GM18909 (cell line): ENCODE data around the gene CDK18.

Experiments
- ATAC-seq: cut with Tn5 transposase; IDR thresholded peaks from one replicate; pipeline ENCODE4 v1.9.1; 2021; ENCODE audit warnings: mild to moderate bottlenecking; ENCODE audit not compliant: unreplicated experiment, poor library complexity

Gene CDK18

DNA sequence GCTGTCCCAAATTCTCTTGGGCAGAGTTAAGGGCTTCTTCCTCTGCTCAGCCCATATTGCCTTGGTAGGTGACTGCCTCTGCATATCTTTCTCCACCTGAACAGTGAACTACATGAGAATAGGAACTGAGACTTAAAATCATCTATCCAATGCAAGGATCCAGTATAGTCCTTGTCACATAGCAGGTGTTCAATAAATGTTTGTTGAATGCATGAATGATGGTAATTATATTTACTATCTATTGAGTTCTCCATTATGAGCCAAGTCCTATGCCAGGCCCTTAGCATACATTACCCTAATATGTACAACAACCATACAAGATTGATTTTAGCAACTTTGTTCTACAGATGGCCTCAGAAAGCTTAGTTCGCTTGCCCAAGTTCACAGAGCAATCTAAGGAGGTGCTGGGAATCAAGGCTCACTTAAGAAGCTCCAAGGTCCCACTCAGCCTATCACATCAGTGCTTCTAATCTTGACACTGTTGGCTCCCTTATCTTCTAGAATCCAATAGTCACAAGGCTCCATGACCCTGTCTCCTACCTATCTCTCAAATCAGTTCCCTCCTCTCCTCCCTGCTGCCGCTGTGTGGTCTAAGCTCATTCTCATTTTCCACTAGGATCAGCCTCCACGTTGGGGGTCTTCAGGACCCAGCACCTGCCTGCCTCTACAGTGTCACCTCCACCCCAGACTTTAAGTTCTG, 2.2 kb upstream of the CDK18 start:
- no peak for ATAC-seq

- no peak for ATAC-seq
These were observed 1.5 kb upstream of the CDK18 start for GRCh38 chr1:205502992-205503391.

- ATAC-seq: no peak
These were observed 734 bp downstream of the CDK18 start for GRCh38 chr1:205505076-205505729.

DNA sequence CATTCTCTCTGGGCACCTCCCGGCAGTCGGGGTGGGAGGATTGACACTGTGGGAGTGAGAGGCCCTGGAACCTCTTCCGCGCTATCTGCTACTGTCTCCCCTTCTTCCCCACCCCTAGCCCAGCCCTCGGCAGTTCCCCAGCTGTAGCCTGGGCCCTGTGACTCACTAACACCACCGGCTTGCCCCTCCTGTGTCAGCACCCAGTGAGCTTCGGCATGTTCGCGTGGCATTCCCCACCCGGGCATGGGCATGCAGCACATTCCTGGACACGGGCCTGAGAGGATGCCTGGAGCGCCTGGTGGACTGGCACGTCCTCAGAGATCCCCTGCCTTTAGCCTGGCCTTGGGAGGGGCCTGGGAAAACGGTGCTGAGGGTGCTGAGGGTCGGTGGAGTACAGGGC, 1.3 kb downstream of the CDK18 start:
- no peak for ATAC-seq

- ATAC-seq: no peak
These were observed 2.1 kb downstream of the CDK18 start for GRCh38 chr1:205506409-205507200.

DNA sequence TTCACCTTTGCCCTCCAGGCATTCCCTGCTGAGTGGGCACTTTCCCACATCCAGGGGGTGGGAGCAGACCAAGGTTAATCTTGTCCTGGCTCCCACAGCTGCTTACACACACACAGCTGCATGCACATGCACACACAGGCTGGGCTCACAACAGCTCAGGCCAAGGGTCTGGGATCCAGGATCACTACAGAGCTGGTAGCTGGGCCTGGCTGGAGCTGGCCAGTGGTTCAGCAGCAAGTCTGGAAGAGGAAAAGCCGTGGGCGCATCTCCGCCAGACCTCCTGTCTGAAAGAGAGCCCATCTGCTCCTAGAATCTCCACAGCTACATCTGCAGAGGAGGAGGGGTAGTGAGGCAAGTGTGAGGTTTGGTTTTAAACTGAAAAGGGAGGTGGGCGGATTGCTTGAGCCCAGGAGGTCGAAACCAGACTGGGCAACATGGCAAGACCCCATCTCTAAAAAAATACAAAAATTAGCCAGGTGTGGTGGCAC, 3.8 kb downstream of the CDK18 start:
- ATAC-seq: no peak

GRCh38 chr1:205510308-205510950, 6.0 kb downstream of the CDK18 start:
- ATAC-seq: no peak

GRCh38 chr1:205510951-205511330, 6.5 kb downstream of the CDK18 start:
- no peak for ATAC-seq

DNA sequence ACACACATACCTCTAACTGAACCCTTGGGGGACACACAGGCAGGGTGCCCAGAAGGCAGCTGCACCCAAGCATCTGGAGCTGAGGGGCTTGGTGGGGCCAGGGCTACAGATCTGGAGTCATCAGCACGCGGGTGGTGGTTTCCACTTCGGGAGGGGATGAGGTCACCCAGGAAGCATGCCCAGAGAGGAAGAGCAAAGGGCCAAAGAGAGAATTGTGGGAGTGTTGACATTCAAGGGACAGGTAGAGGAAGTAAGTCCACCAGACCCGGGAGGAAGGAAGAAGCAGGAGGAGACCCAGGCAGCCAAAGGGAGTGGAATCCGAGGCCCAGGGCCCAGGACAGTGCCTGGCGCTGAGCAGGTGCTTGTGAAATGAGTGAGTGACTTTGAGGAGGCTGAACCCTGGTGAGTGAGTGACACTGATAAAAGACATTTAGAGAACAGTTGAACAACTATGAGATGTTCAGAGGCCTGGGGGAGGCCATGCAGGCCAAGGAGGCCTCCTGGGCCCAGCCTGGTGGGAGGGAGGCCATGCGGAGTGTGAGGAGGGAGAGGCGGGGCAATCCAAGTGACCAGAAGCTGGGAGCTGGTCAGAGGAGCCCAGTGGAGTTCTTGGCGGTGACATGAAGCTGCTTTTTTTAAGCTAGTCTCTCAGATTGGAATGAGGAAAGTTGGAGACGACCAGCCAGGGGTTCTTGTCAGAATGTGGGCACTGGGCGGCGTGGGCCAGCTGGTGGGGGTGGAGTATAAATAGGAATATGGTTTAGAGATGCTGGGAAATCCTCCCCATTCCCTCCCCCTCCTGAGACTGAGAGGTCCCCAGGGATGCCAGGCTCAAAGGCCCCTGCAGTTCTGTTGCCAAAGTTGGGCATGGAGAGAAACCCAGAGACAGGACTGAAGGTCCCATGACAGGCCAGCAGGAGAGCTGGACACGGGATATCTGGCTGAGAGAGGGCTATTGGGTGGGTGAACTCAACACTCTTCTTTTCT, 7.9 kb downstream of the CDK18 start:
- ATAC-seq: no peak

DNA sequence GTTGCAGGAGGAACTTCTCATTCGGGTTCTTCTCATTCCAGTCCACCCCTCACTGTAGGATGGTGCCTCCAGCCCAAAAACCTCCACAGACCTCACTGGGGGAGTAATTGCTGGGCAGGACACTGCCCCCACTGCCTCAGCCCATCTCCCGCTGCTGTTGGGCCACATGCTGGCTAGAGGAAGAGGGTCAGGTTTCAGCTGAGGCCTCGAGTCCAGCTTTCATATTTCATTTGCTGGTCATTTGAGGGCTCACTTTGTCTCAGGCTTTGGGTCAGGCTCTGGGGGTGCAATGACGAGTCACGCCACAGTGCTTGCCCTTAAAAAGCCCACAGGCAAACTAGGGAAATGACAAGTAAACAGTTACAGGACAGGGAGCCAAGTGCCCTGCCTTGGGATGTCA, 9.3 kb downstream of the CDK18 start:
- ATAC-seq: no peak

- no peak for ATAC-seq
These were observed 10.0 kb downstream of the CDK18 start for GRCh38 chr1:205514211-205515142.

DNA sequence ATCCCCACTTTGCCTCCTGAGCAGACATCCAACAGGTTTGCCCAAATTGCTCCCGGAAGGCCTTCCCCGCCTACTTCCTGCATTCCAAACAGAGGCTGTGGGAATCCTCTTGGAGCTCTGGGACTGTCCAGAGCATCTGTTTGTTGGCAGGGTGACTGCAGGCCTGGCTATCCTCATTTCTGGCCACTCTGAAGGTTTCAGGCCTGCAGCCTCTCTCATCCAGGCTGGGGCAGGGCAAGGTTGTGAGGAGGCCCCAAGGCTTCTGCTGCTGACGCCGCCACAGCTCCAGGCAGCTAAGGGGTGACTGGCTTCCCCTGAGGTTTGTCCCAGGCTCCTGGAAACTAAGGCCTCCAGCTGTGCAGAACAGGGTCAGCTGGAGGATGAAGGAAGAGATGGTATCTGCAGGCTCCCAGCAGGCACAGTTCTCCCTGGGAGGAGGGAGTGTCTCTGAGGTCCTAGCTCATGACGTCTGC, 11.3 kb downstream of the CDK18 start:
- ATAC-seq: no peak

- ATAC-seq: no peak
These were observed 11.9 kb downstream of the CDK18 start for GRCh38 chr1:205516362-205516761.

GRCh38 chr1:205517288-205517687, 12.8 kb downstream of the CDK18 start:
- no peak for ATAC-seq

DNA sequence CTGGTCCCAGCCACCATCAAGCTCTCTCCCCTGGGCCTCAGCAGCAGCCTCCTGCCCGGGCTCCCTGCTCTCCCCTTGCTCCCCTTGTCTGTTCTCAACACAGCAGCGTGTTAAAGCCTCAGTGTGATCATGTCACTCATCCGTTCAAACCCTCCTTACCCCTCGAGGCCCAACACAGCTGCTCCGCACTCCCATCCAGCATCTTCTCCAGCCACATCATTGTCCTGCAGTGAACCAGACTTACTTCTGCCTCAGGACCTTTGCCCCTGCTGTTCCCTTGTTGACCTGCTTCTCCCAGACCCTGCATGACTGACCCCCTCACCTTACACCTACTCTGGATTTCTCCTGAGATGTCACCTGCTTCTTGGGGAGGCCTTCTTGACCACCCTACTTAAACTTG, 13.3 kb downstream of the CDK18 start:
- ATAC-seq: no peak

DNA sequence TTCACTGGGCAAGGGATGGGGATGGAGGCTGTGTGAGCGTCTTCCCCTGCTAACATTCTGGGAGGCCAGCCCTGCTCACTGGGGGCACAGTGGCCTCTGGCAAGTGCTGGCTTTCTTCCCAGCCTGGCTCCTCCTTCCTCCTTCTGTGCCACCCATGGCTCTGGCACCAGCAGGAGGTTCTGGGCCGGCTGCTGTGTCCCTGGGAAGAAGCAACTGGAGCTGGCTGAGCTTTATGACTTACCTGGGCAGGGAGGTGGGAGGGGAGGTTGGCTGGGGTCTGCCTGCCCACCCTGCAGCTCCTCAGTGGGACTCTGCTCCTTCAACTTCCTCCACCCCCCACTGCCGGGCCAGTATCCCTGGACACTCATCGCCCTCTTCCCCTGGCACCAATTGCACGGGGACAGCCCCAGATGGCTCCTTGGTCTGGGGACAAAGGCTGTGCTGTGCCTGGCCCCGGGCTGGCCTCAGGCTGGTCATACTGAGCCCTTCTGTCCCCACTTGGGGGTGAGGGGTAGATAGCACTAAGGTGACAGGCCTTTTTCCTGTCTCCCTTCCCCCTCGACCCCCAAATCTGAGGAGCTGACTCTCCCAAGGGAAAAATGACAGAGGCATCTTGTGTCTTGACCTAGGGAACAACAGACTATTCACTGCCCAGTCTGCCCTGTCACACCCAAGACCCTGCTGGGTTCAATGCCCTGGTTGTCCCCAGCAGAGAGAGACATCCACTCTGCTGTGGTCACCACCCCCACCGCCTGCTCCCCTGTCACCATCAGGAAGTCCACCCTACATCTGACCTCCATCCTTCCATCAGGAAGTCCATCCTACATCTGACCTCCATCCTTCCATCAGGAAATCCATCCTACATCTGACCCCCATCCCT, 14.4 kb downstream of the CDK18 start:
- ATAC-seq: no peak

GRCh38 chr1:205519541-205520131, 15.2 kb downstream of the CDK18 start:
- ATAC-seq: no peak
